ENCODE results near the gene CALHM4.
A peak's percentile ranks its signal among the peaks of the same experiment; 100 is the strongest.

The CALHM4 gene

GRCh38 chr6:116542426-116542825, 11.1 kb upstream of the CALHM4 start:
- no peak for DNase-seq

GRCh38 chr6:116543149-116543548, 10.4 kb upstream of the CALHM4 start:
- DNase-seq, result no peak

- no peak for DNase-seq
Observed at GRCh38 chr6:116545651-116546050, 7.9 kb upstream of the CALHM4 start, which contains the start of gene TRAPPC3L. TSS of gene TRAPPC3L (minus strand) at chr6:116545684. CDS start at chr6:116545514, 170 bp downstream.

- DNase-seq, result no peak
Observed at GRCh38 chr6:116547358-116547757, 6.2 kb upstream of the CALHM4 start.

GRCh38 chr6:116550796-116551195, 2.8 kb upstream of the CALHM4 start:
- DNase-seq, result no peak

- no peak for DNase-seq
Observed at GRCh38 chr6:116556065-116556464, 2.5 kb downstream of the CALHM4 start.

GRCh38 chr6:116556814-116557415, 3.4 kb downstream of the CALHM4 start:
- no peak for DNase-seq

- DNase-seq, result no peak
Observed at GRCh38 chr6:116557893-116558292, 4.3 kb downstream of the CALHM4 start.

GRCh38 chr6:116560130-116560529, 6.6 kb downstream of the CALHM4 start:
- DNase-seq, result no peak

- DNase-seq, result peak; percentile 73
Observed at GRCh38 chr6:116561377-116562018, 7.9 kb downstream of the CALHM4 start.

- DNase-seq, result no peak
Observed at GRCh38 chr6:116562019-116562403, 8.5 kb downstream of the CALHM4 start.

GRCh38 chr6:116562614-116563013, 9.1 kb downstream of the CALHM4 start:
- no peak for DNase-seq

GRCh38 chr6:116563830-116564229, 10.3 kb downstream of the CALHM4 start:
- no peak for DNase-seq

- DNase-seq, result no peak
Observed at GRCh38 chr6:116564311-116564710, 10.8 kb downstream of the CALHM4 start.

- no peak for DNase-seq
Observed at GRCh38 chr6:116564921-116565872, 11.6 kb downstream of the CALHM4 start.

GRCh38 chr6:116568111-116568510, 14.6 kb downstream of the CALHM4 start:
- no peak for DNase-seq

GRCh38 chr6:116568821-116569755, 15.5 kb downstream of the CALHM4 start:
- DNase-seq, result no peak

GRCh38 chr6:116570856-116571682, 17.5 kb downstream of the CALHM4 start, which contains the start of gene RWDD1:
TSS of gene RWDD1 (plus strand) at chr6:116571504. CDS start at chr6:116571583, 79 bp downstream.
- peak; percentile 99 for DNase-seq

- DNase-seq, result no peak
Observed at GRCh38 chr6:116571683-116572000, 18.1 kb downstream of the CALHM4 start.

- no peak for DNase-seq
Observed at GRCh38 chr6:116572162-116572561, 18.6 kb downstream of the CALHM4 start.

GRCh38 chr6:116575227-116575626, 21.7 kb downstream of the CALHM4 start:
- no peak for DNase-seq

GRCh38 chr6:116577486-116577885, 23.9 kb downstream of the CALHM4 start:
- DNase-seq, result no peak
